Pons (tissue), 1 donor: ENCODE data around the gene HDHD5.

Experiments
- DNase-seq: peaks from one replicate; pipeline ENCODE4 v3.0.0-alpha.2; 2016; ENCODE audit warnings: low spot score

The HDHD5 gene

DNA sequence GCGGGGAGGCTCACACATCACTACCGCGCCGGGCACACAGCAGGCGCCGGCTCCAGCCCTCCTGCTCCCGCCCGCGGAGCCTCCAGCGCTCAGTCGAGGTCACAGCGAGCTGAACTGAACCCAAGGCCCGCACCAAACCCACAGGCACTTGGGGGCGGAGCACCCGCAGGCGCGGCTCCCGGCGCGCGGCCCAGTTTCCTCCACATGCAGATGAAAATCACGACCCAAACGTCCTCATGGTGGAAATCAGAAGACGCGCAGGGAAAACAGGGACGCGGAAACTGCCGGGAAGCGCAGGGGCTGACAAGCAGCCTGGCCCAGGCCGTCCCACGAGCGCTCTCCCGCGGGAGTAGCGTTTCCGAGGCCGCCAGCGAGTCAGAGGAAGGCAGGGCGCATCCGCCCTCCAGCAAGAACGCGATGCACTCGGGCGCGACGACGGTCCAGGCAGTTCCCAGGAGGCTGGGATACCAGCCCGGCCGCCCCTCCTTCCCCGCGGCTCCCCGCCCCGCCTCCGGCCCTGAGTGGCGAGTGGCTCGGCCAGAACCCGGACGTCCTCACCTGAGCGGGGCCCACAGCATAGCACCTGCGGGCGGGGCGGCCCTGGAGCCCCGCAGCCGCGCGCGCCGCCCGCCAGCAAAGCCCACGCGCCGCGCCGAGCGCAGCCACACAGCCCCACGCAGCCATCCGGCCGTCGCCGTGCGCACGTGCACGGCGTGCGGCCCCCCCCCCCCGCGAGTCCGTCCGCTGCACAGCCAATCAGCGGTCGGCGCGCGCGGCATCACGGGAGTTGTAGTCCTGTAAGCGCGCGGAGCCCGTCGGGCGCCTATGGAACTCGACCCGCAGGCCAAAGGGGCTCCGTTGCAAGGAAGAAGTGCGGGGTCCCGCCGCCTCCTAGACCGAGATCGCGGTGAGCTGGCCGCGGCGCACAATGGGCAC, at the start of gene HDHD5:
Gene HDHD5, minus strand, starts transcription at position 710 of the 936 bp plus-strand sequence. Its CDS starts 26 bp downstream, at position 684.
- DNase-seq: peak; percentile 67

DNA sequence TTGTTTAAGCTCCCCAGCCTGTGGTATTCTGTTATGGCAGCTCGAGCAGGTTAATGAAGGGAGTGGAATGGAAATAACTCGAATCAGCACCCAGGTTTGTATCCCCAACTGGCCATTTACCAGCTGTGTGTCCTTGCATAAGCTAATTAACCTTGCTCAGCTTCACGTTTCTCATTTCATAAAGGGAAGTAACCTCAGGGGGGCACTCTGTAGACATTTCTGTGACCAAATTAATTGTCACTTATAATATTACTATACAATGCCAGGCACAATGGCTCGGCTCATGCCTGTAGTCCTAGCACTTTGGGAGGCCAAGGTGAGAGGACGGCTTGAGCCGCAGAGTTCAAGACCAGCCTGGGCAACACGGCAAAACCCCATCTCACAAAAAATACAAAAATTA, 46.4 kb upstream of the HDHD5 start:
- DNase-seq: no peak

DNA sequence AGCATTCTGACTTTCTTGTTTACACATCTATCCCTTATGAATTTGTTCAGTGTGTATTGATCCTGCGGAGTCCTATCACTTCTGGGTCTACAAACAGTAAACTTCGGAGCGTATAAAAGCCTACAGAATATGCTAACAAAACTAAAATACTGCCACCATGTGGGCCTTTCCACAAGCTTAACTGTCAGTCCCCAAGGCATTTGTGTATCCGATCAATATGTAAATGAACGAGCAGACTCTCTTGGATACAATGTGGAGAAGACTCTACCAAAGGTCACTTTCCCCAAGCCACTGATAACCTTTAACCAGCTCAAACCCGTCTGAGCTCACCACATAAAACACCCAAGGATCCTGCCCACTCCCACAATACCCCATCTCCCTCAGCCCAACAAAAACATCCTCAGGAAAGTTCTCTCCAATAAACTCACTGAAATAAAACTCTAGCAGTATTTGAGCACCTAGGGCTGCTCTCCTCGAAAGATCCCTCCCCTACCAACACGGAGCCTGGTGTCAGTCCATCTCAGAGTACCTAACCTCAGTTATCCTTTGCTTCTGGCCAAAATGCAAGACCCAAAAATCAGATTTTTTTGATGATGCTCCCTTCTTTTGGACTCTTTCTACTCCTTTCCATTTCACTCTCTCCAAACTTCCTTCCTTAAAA, 42.3 kb upstream of the HDHD5 start:
- peak; percentile 64 for DNase-seq

DNA sequence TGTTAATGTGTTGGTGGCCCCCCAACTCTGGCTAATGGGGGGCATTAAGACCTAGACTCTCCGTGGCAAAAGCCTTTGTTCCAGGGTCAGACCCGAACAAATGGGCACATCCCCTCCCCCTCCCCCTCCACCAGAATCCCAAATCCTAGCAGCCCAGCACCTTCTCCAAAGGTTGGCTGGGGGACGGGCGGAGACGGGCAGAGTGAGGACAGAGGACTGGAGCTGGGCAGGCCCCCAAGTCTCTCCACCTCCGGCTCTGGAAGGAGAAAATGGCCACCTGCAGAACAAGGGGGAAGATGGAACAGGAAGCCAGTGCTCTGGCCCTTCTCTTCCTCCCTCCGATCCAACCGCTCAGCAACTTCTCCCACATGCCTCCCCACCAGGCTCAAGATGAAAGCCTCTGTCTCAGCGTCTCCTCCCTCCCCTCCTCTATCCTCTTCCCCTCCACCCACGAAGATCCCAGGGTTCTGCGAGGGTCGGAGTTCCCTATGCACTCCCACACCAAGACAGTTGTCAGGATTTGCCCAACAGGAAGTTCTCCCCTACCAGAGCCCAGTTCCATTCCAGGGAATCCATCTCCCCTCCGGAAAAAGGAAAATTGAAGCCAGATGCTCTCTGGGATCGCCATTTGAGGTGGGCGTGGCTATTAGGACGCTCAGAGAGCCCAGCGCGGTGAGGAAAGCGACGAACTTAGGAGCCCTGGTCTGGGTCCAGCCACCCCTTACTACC, 40.1 kb upstream of the HDHD5 start:
- DNase-seq: peak; percentile 38

DNA sequence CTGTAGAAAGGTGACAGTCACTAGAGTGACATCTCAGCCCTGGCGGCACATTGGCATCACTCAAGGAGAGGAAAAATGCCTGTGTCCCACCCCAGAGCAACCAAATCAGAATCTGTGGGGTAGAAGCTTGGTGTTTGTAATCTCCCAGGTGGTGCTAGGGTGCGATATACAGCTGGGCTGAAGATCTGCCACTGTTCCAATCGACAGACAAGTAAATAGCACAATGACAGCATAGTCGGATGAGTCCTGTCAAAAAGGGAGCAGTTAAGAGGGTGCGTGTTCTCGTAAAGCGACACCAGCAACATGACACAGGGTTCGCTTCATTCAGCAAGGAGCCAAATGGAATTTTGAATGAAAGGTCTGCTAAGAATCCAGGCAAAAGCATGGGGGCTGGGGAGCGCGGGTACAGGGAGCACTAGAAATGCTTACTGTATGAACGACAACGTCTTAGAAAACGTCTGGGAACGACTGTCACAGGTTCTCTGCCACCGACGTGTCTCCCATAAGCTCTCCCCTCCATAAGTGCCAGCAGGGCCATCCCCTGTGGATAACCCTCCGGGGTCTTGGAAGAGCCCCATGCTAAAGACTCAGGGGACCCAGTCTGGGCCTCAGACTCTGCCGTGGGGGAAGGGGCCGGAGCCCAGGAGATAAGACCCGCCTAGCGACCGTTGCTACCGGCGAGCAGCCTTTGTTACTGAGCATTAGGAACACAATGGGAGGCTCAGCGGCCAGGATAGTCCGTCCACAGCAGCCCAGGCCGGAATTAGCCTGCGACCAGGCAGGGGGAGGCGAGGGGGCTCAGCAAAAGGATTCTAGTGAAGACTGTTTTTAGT, 39.3 kb upstream of the HDHD5 start:
- peak; percentile 40 for DNase-seq

DNA sequence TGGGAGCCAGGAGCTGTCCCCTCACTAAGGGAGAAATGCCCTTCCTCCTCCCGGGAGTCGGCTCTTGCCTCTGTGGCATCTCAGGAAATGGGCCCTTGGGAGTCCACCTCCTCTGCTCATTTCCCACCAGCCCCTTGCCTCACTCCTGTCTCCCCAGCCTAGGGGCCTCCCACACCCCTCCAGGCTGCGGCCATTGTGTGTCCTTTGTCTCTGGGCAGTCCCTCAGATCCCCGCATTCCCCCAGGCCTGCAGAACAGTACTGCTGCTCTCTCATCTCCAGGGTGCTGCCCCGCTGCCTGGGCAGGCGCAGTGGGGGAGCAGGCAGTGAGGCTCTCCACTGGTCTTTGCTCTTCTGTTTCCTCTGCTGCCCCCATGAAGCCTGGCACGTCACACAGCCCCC, 35.1 kb upstream of the HDHD5 start:
- DNase-seq: no peak

DNA sequence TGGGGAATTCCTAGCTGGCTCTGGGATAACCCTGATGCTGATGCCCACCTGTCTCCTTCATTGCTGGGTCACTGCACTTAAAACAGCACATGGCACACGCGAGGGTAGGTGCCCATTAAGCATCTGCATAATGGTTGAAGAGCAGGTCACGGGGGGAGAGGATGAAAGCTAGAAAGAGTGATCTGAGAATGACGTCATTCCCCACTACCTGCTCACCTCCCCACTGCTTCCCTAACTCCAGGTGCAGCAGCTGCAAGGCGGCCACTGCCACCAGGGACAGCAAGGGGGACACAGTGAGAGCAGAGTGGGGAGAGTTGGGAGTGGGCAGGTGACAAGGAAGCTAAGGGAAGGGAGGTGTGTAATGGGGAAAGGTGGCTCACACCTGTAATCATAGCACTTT, 33.1 kb upstream of the HDHD5 start:
- DNase-seq: no peak

DNA sequence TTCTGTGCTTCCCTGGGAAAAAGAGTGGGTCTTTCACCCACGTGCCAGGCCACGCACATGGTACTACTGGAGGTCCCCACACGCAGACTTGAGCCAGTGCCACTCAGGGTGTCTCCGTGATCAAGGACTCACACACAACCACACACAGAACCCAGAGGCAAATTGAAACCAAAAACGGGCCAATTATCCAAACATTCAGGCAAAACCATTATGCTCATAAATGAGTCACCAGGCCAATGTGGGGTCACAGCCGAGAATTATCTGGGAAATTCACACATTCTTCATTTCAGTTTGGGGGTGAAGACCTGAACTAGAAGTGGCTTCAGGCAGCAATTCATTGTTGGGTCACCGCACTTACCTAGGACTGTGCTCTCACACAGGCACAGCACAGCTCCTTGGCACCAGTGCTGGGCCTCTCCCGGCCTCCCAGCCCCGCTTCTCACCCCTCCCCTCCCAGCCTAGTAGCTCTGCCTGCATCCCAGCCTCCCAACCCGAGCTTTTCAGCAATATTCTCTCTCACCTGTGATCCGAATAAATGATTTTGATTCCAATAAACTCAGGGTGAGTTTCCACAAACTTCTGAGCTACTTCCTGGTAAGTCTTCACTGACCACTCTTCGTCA, 32.2 kb upstream of the HDHD5 start:
- no peak for DNase-seq

DNA sequence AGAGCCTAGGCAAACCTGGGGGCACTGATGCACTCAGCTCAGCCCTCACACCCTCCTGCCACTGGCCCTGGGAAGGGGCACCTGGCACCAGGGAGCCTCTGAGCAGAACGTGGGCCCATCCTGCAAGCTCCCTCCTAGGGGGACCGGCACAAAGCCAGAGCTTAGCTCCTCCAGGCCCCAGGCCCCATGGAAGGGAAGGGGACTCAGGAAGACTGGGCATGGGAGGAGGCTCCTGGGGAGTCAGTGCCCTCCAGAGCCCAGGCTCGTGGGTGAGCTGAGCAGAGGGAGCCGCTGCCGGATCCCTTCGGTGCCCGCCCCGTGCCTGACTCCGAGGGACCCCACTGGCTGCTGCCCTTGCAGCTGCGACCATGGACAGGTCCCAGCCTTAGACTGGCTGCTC, 31.6 kb upstream of the HDHD5 start:
- no peak for DNase-seq

DNA sequence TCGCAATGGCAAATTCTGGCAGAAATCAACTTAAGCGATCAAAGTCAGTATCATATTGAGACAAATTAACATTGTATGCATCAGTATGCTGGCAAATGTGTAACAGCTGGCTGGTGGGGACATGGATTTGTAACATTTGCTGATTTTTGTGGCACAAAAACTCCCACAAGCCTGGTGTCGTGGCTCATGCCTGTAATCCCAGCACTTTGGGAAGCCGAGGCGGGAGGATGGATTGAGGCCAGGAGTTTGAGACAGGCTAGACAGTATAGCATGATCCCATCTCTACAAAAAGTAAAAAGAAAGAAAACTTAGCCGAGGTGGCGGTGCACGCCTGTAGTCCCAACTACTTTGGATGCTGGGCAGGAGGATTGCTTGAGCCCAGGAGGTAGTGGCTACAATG, 17.6 kb upstream of the HDHD5 start:
- DNase-seq: no peak

DNA sequence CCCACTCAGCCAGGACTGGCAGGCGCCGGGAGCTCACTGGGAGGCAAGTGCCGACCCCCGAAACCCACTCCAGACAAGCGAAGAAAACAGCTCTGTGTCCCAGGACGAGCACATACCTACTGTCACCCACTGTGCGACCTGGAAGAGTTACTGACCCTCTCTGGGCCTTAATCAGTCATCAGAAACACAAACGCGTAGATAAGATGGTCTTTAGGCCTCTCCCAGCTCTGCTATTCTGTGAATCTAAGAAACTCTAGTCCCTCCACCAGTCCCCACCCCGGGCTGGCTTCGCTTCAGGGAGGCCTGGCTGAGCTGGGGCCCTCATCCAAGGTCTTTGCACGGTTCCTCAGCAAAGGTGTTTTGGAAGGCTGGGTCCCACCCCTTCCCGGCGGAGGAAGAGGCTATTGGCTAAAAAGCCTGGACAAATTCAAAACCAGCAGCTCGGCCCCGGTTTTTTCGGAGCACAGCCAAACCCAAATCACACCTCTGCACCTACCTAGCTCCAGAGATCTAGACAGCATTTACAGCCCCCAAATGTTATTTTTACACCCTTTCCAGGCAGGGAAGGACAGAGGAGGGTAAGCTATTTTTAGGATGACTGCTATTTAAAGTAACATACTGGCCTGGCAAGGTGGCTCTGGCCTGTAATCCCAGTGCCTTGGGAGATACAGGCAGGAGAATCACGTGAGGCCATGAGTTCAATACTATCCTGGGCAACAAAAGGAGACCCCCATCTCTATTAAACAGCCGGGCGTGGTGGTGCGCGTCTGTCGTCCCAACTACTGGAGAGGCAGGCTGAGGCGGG, 13.2 kb upstream of the HDHD5 start:
- peak; percentile 42 for DNase-seq

DNA sequence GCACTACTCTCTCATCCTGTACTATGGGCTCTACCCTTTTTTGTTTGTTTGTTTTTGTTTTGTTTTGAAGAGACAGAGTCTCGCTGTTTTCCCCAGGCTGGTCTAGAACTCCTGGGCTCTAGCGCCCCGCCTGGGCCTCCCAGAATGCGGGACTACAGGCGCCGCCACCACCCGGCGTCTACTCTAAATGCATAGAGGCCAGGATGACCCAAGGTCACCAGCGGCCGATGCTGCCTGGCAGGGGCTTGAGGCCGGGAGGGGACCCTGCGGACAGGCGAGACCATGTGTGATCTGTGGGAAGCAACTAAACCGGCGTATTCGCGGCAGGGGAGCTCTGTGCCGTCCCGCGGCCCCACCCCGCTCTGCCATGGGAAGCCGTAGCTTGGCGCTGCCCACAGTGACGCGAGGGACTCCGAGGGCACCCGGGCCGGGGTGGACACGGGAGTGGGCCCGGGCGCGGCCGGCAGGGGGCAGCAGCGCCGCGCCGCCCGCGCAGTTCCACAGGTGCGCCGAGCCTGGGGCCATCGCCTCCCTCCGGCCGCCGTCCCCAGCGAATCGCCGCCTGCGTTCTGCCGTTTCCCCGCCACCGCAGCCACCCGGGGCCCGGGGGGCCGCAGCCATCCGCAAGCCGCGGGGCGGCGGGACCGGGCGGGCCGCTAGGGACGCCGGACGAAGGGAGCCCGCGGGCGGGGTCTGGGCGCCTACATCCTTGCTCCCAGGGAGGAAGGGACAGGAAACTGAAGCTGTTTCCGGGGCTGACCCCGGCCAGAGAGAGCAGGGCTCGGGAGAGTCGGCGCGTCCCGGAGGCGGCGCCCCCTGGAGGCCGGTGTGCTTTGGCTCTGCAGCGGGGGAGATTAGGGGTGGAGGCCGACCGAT, 12.3 kb upstream of the HDHD5 start:
- peak; percentile 90 for DNase-seq

DNA sequence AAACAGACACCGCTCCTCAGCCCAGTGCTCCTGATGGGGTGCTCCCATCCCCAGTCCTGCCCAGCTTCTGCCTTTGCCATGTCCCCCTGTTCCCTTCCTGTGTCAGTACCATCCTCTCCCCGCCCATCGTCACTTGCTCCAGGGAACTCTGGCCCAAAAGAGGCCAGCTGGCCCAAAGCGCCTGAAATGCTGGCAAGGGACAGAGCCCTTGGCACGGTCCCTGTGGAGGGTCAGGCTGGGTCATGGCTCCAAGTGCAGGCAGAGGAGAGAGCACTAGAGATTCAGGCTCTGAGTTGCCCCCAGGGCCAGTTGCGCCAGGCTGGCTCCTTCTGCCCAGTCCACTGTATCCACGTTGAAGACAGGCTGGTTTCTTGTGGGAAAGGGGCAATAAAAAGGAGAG, 8.4 kb upstream of the HDHD5 start:
- peak; percentile 47 for DNase-seq

DNA sequence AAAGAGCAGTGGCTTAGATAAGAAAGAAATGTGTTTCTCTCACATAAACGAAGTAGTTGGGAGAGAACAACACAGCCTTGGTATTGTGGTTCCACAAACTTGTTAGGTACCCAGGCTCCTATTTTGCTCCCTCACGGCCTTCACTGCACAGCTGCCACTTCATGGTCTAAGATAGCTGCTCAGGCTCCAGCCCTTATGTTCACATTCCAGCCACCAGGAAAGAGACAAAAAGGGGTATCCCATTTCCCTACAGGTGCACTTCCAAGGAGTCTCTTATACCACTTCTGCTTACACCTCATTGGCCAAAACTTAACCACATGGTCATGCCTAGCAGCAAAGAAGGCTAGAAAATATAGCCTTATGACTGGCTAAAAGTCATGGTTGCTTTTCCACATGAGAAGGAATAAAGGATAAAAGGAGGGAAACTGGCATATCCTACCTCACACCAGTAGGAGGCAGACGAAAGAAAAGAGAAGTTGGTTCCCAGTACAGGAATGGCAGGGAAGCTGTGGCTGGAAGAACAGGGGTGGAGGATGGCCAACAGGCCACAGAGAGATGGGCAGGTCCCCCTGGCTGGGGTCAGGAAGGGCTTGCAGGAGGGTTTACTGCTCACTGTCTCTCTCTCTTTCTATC, 5.4 kb upstream of the HDHD5 start:
- no peak for DNase-seq

DNA sequence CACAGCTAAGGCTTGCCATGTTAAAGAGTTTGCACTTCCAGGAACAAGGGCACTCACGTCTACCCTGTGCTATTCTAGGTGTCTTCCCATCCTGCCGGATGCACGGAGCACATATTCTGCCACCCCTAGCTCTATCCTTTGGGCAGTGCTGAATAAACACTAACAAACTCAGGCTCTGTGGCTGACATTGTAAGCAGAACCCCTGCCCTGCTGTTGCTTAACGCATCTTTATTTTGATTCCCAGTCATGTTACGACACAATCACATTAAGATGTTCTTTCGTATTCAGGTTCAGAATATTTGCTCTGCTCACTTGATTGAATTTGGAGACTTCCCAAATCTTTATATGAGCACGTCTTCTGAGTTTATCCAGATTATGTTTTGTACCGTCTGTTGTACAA, 3.7 kb upstream of the HDHD5 start:
- no peak for DNase-seq

DNA sequence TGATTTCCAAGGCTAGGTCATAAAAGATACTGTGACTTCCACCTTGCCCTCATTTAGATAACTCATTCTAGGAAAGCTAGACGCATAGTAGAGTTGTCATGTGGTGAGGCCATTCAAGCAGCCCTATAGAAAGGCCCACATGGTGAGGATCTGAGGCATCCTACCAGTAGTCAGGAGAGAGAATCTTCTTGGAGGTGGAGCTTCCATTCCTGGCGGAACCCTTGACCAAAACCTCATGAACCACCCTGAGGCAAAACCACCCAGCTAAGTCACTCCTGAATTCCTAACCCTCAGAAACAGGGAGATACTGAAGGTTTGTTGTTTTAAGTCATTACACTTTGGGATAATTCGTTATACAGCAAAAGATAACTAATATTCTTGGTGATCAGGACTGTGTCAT, 2.9 kb upstream of the HDHD5 start:
- DNase-seq: no peak

DNA sequence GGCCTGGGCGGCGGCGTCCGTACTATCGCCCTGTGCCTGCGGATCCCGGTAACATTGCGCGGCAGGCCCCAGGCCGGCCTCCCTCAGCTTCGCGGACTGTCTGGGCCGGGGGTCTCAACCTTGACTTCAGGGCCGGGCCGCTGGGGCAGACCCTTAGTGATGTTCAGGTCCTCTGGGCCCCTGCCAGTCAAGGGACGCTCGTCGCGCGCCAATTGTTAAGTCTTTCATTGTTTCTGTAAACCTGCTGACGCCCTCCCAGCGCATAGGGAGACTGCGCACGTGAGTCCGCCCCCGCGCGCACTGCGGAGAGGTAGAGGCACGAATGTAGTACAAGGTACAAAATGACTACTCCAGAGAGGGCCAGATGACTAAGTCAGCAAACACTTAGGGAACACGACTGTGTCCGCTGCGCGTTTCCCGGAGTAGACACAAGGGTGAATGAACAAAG, 451 bp upstream of the HDHD5 start:
- DNase-seq: peak; percentile 45

DNA sequence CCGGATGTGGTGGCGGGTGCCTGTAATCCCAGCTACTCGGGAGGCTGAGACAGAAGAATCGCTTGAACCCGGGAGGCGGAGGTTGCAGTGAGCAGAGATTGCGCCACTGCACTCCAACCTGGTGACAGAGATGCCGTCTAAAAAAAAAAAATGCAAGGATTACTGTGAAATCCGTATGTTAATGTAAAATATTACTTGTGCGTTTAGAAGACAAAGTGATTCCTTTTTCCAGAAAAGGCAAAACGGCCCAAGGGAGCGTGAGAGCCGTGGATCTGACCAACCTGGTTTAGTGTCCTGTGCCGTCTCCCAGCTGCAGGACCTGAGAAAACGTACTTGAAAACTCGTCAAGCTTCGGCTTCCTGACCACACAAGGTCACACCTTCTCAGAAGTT, 905 bp downstream of the HDHD5 start:
- no peak for DNase-seq

DNA sequence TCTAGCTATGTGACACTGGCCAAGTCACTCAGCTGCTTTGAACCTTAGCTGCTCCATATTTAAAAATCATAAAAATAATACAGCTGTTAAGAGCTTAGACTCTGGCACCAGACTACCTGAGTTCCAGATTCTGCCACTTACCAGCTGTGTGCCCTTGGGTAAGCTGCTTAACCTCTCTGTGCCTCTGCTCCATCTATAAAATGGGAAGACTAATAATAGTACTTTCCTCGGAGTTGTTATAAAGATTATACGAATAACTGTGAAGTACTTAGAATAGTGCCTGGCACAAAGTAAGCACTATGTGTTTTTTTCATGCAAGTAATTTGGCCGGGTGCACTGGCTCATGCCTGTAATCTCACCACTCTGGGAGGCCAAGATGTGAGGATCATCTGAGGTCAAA, 1.4 kb downstream of the HDHD5 start:
- DNase-seq: no peak
